T1000 (cell line): ENCODE measurements around the gene BTBD9.

ENCODE experiments used
- DNase-seq: peaks from one replicate; lab custom pipeline; 2025; ENCODE audit warnings: mixed read lengths; lab: John Stamatoyannopoulos, UW

BTBD9 gene

GRCh38 chr6:38194589-38194988 is 445.1 kb downstream of the BTBD9 start:
- DNase-seq: no peak

DNA sequence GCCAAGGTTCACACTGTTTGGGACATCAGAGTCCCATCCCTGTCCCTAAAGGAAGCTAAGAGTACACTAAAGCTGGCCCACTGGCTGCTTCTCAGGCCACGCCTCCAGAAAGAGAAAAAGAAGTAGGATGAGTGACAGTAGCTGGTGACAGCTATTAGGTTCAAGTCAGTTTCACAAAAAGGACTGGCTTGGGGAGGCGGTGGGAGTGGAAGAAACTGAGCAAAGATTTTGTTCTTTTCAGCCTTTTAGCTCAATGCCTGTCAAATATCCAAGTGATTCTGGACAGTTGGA is 445.5 kb downstream of the BTBD9 start:
- DNase-seq: no peak

- DNase-seq: no peak
Observed at GRCh38 chr6:38193481-38194281, 446.0 kb downstream of the BTBD9 start.

- no peak for DNase-seq
Observed at GRCh38 chr6:38193051-38193450, 446.7 kb downstream of the BTBD9 start.

GRCh38 chr6:38192487-38192886 is 447.2 kb downstream of the BTBD9 start:
- DNase-seq: no peak

DNA sequence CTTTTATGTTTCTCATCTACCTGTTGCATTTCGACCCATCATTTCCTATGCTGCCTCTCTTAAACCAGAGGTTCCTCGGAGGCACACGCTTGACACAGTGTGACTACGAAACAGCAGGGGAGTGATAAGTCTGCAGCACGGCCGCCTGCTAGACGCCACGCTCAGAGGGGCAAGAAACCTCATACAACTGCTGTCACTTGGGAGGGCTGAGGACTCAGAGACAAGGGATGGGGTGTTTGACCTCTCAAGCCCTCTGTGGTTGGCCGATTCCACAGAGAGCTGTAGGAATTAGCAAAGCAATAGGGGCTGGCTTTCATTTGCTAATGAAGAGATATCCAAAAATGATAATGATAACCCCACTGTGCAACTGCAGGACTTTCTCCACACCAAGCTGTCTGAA is 447.7 kb downstream of the BTBD9 start:
- DNase-seq: no peak

GRCh38 chr6:38191418-38191817 is 448.3 kb downstream of the BTBD9 start:
- DNase-seq: no peak

DNA sequence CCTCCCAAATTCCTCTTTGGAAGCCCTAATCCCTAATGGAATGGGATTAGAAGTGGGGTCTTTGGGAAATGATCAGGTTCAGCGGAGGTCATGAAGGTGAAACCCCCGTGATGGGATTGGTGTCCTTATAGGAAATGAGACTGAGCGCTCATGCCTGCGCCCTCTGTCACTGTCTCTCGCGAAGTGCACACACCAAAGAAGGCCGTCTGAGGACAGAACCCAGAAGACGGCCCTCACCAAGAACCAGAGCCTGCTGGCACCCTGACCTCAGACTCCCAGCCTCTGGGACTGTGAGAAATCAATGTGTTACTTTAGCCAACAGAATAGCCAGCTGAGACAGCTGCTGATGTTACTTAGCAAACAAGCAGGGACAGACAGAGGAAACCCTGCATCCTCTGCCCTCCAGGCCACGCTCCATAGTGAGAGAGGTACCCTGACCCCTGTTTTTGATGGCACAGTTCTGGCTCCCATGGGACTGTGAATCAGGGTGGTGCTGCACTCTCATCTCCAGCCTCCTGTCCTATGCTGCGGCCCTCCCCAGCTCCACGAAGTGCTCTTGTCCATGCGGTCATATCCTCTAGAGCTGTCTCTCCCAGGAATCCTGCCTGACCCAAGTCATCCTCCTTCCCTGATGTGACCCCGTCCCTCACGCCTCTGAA is 450.9 kb downstream of the BTBD9 start:
- DNase-seq: no peak

DNA sequence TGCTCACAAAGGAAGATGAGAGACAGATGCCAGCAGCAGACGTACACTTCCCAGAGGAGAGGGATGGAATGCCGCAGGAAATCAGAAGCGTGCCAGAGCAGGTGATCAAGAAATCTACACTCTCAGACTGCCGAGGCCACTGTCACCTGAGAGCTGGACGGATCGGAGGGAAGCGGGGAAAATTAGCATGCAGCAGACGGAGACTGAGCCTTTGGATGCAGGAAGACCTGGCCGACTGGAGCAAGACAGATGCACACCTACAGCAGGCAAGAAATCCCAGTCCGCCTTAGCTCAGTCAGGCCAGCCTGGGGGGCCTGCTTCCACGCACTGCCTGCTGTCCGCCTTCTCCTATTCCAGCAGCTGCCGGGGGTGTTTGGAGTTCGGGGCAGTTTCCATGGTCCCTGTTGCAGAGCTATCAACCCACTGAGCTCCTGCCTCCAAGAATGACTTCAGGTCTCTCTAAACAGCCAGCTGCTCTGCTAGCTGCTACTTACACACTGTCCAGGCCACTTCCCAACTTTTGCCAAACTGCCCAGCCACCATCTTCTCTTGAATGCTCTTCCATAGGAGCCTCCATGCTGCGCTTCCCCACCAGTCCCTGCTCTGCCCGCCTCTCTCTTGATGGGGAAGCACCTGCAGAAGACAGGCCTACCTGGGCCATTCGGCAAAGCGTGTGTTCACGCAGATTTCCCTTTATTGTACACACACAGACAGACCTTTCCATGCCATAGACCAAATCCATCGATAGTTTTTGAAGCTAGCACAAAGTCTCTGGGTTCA is 451.7 kb downstream of the BTBD9 start:
- no peak for DNase-seq

DNA sequence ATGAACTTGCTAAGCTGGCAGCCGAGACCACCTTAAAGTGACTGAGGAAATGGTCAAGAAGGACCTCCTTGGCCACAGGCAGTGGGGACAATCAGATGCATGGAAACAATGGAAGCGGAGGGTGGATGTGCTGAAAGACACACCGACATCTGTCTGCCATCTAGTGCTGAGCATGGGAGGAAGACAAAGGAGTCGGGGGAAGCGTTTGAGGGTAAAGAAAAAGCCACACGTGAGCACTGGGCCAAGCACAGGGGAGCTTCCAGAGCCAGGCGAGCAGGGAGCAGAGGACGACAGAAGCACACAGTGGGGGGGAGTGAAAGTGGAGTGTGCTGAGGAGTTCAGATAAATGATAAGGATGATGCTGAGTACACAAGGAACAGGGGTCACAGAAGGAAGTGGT is 452.4 kb downstream of the BTBD9 start:
- no peak for DNase-seq

- no peak for DNase-seq
Observed at GRCh38 chr6:38185752-38186151, 454.0 kb downstream of the BTBD9 start.

- DNase-seq: no peak
Observed at GRCh38 chr6:38185244-38185643, 454.5 kb downstream of the BTBD9 start.

GRCh38 chr6:38184585-38185080 is 455.1 kb downstream of the BTBD9 start:
- no peak for DNase-seq

DNA sequence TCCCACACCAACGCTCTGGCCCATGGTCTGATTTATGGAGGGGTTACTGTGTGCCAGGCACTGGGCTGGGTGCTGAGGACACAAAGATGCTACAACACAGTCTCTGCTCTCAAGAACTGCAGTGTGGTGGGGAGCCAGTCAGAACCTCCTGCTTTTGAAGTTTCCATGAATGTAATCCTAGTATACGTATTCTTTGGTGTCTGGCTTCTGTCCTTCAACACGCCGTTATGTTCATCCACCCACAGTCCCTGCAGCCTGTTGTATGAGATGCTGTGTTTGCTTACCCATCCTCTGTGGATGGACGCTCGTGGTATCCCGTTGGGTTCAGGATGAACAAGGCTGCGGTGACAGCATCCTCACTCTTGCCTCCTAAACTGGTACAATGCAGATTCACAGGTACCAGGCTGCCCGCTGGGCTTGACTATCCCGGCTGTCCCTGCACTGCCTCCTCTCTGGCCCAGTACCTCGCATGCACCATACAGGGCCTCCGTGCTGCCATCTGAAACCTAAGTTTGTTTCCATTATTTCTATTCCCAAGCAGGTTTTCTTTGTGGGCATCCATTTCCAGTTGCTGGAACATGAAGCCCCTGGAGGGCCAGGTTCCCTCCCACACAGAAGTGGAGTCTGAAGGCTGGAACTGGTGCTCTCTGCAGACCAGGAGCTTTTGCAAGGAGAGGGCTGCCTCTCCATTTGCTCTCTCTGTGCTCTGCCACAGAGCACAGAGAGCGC is 455.7 kb downstream of the BTBD9 start:
- no peak for DNase-seq

DNA sequence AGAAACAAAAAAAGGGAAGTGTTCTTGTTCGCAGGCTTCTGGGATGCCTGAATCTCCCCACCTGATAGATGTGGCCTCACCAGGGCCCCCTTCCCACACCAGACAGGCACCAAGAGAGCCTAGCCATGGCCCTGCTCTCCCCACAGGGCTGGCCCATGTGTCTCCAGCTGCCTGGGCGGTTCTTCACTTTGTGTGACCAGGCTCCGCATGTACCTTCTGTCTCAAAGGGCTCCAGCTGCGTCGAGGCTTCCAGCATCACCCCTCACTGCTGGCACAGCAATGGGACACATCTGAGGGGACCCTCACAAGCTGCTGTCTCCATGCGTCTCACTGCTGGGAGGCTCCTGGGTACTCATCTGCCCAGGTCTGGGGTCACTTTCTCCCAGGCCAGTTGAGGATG is 457.3 kb downstream of the BTBD9 start:
- no peak for DNase-seq

- DNase-seq: no peak
Observed at GRCh38 chr6:38180586-38180985, 459.1 kb downstream of the BTBD9 start.

DNA sequence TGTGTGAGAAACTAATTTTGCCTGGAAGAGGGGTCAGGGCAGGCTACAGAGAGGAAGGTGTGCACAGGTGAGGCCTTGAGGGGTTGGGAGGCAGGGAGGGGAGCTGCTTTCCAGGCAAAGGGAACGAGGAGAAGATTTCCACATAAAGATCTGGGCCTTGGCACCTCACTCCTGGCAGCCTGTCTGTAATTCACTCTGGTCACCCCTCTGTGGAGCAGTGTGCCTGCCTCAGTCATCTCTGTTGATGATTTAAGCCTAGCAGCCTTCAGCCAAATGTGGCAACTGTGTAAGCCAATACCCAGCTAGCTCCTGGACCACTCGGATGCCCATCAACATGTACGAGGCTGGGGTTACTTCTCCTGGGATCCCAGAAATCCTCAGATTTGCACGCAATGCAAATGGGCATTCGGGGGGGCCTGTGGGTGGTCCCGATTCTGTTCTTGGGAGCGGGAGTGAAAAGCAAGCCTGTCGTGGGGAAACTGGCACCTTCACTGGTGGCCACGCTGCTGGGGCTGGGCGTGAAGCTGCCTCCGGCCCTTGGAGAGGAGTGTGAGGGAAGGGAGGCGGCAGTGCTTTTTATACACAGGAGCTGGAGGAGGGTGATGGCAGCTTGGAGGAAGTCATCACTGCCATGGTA is 459.8 kb downstream of the BTBD9 start:
- DNase-seq: no peak

DNA sequence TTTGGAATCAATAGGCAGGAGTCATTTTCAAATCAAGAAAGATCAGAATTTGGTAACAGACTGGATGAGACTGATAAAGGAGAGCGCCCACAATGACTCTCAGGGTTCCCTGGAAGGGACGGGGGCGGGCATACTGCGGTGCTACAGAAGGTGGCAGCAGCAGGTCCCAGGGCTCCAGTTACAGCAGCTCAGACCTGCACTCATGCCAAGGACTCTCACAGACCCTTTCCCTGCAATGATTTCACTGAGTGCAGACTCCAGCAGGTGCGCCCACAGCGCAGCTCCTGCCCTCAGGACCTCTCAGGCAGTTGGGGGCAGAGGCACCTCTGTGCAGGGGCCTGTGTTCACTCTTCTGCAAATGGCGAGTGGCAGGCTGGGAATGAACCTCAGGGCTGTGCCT is 460.4 kb downstream of the BTBD9 start:
- DNase-seq: no peak

GRCh38 chr6:38178584-38178886 is 461.2 kb downstream of the BTBD9 start:
- DNase-seq: no peak

DNA sequence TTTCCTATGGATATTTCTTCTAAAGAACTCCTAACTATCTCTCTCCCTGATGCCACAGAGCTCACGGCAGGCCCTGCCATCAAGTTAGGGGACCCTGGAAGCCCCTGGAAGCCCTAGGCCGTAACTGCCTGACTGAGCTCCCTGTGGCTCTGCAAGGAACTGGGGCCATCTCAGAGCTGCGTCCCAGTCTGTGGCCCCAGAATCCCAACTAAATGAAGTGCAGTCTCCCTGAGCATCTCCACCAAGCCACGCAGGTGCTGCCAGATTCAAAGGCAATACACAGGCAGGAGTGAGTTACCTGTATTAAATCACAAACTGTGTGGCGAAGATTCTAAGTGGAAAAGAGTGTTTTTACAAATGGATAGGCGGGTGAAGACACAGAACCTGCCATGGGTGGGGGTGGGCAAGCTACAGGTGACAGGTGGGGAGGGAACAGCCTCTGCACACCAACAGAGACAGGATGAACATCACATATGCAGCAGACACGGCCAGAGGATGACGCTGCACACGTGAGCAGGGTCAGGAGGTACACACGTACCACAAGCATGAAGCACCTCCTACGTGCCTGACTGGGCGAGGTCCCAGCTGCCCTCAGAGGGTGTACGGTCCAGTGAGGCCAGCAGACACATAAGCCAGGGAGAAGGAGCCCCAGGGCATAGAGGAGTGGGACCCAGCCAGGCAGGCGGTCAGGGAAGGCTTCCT is 461.7 kb downstream of the BTBD9 start:
- DNase-seq: no peak
